ENCODE results near the gene PPP1R1C. TPM values are rescaled to one million over a fixed set of nuclear protein-coding genes. Genes with fewer than 3 reads are reported as not detected.

Gene PPP1R1C
- total RNA-seq, 4 donors from 2014 or later: not detected

DNA sequence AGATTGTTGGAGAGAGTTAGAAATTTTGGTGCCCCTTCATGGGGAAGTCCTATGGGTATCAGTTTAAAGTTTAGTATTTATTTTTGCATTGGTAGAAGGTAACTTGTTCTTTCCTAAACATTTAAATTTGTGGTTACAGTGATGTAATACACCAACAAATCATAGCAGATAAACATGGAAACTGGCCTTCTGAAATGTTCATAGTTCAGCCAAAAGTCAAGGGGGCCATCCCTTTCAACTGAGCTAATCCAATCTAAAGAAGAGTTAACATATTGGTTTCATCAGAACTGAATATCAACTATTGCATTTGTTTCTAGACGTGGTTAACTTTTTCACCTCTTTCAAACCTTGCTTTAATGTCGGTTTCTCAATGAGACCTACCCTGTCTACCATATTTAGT, 46.3 kb downstream of the PPP1R1C start:
- ATAC-seq (no peak), DNase-seq (no peak)
- Histone ChIP-seq H3K4me3 (no peak overlapping the region), H3K9me3 (no peaks in the 10 kb centered on the region), H3K27me3 (no peaks in the 10 kb centered on the region), H3K36me3 (no peaks in the 10 kb centered on the region), H3K27ac (no peak overlapping the region), H3K4me1 (no peaks in the 10 kb centered on the region)
- intact Hi-C loops (cut with DNase I; ENCODE audit: low total_unique reads): no loop called here
- TF ChIP-seq, protein P1, sequence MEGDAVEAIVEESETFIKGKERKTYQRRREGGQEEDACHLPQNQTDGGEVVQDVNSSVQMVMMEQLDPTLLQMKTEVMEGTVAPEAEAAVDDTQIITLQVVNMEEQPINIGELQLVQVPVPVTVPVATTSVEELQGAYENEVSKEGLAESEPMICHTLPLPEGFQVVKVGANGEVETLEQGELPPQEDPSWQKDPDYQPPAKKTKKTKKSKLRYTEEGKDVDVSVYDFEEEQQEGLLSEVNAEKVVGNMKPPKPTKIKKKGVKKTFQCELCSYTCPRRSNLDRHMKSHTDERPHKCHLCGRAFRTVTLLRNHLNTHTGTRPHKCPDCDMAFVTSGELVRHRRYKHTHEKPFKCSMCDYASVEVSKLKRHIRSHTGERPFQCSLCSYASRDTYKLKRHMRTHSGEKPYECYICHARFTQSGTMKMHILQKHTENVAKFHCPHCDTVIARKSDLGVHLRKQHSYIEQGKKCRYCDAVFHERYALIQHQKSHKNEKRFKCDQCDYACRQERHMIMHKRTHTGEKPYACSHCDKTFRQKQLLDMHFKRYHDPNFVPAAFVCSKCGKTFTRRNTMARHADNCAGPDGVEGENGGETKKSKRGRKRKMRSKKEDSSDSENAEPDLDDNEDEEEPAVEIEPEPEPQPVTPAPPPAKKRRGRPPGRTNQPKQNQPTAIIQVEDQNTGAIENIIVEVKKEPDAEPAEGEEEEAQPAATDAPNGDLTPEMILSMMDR (IDR thresholded peaks at IDR 0.05 in 4 of 5, conservative IDR thresholded peaks at IDR 0.05 in 1 of 5): no peak
- TF ChIP-seq POLR2A (IDR thresholded peaks at IDR 0.05): no peak
- in situ Hi-C loops (cut with MboI; ENCODE audit: low sequenced_read_pairs in 4 of 4): no loop called here

DNA sequence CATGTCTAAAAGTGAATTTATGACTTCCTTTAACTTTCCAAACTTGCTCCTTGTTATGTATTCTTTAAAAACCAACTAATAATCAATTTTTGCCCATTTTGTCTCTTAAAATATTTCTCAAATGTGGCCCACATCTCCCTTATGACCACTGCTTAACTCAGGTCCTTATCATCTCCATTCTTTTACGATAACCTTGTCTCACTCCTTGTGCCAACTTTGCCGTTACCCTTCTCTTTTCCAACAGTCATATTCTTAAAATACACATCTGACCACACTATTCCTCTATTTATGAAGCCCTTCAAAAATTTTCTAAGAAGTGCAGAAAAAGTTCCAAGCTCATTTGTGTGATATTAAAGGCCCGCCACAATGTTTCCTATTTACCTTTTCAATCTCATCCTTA, 47.8 kb downstream of the PPP1R1C start:
- intact Hi-C loops (cut with DNase I; ENCODE audit: low total_unique reads) (no loop called here), in situ Hi-C loops (cut with MboI; ENCODE audit: low sequenced_read_pairs in 4 of 4) (no loop called here)
- Histone ChIP-seq H3K4me1 (no peaks in the 10 kb centered on the region), H3K4me3 (no peak overlapping the region), H3K27ac (no peak overlapping the region), H3K27me3 (no peaks in the 10 kb centered on the region), H3K36me3 (no peaks in the 10 kb centered on the region), H3K9me3 (no peaks in the 10 kb centered on the region)
- ATAC-seq: no peak
- TF ChIP-seq, protein P1 (IDR thresholded peaks at IDR 0.05 in 4 of 5, conservative IDR thresholded peaks at IDR 0.05 in 1 of 5): no peak
- no peak for TF ChIP-seq POLR2A (IDR thresholded peaks at IDR 0.05)
- DNase-seq: no peak

DNA sequence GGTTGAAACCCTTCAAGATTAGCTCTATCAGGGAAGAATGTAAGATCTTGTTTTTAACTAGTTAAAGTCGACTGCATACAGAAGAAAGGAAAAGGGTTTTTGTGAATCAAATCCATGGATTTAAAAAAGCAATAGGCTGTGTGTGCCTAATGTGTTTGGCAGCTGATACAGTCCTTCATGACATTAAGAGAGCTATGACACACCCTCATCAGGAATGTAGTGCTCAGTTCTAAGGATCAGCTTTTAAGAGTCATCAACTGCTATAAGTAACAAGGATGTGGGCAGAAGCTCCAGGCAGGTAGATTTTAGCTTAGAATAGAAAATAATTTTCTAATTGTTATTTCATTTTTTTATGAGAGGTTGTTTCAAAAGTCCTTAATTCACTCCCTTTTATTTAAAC, 52.9 kb downstream of the PPP1R1C start:
- Histone ChIP-seq H3K27me3 (no peaks in the 10 kb centered on the region), H3K9me3 (no peaks in the 10 kb centered on the region), H3K27ac (no peak overlapping the region), H3K4me3 (no peak overlapping the region), H3K4me1 (peaks cover 0 to 8% of the 10 kb centered on the region in 2 donors), H3K36me3 (no peaks in the 10 kb centered on the region)
- ATAC-seq (peak; percentile 63 to 86), DNase-seq (no peak)
- intact Hi-C loops (cut with DNase I; ENCODE audit: low total_unique reads) (no loop called here), in situ Hi-C loops (cut with MboI; ENCODE audit: low sequenced_read_pairs in 4 of 4) (no loop called here)
- TF ChIP-seq POLR2A (IDR thresholded peaks at IDR 0.05): no peak

DNA sequence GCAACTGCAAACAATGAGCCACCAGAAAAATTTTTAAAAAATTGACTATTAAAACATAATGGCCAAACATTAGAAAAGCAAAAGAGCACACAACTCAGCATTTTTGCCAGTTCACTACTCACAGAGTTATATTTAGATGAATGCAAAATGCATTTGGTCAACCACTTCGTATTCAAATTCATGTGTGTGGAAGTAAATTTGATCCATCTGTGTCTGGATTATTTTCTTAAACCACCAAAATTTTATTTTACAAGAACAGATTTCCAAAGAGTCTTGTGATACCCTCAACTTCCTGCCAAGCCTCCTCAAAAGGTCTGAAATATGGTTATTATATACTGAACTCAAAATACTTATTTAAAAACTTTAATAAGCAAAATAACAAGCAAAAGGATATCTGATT, 57.4 kb downstream of the PPP1R1C start:
- Histone ChIP-seq H3K27ac (no peak overlapping the region), H3K27me3 (no peaks in the 10 kb centered on the region), H3K4me1 (peaks cover 0 to 8% of the 10 kb centered on the region in 2 donors), H3K36me3 (no peaks in the 10 kb centered on the region), H3K9me3 (no peaks in the 10 kb centered on the region), H3K4me3 (no peak overlapping the region)
- TF ChIP-seq, protein P1 (IDR thresholded peaks at IDR 0.05 in 4 of 5, conservative IDR thresholded peaks at IDR 0.05 in 1 of 5): no peak
- no peak for TF ChIP-seq POLR2A (IDR thresholded peaks at IDR 0.05)
- no peak for DNase-seq
- no peak for ATAC-seq
- intact Hi-C loops (cut with DNase I; ENCODE audit: low total_unique reads): no loop called here
- in situ Hi-C loops (cut with MboI; ENCODE audit: low sequenced_read_pairs in 4 of 4): no loop called here

DNA sequence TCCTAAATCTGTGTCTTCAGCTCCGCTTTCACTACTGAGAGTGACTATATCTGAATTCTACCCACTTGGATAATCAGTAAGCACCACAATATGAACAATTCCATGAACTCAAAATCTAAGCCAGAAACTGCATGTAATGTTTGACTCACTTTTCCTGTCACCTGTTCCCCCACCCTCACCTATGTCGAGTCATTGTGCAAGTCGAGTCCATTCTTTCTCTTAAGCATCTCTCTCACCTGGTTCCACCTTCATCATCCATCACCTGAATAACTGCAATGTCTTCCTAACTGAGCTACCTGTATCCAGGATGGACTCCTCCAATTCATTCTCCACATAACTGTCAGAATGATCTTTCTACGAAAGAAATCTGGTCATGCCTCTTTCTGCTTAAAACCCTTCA, 58.2 kb downstream of the PPP1R1C start:
- no peak for DNase-seq
- Histone ChIP-seq H3K36me3 (no peaks in the 10 kb centered on the region), H3K4me3 (no peak overlapping the region), H3K4me1 (peaks cover 3 to 4% of the 10 kb centered on the region in 2 donors), H3K27ac (no peak overlapping the region), H3K27me3 (no peaks in the 10 kb centered on the region), H3K9me3 (no peaks in the 10 kb centered on the region)
- in situ Hi-C loops (cut with MboI; ENCODE audit: low sequenced_read_pairs in 4 of 4): no loop called here
- TF ChIP-seq POLR2A (IDR thresholded peaks at IDR 0.05): no peak
- TF ChIP-seq, protein P1 (IDR thresholded peaks at IDR 0.05 in 4 of 5, conservative IDR thresholded peaks at IDR 0.05 in 1 of 5): no peak
- intact Hi-C loops (cut with DNase I; ENCODE audit: low total_unique reads): no loop called here
- no peak for ATAC-seq
